SK-MEL-5 (cell line): ENCODE results near the gene LPAR3. TPM values are rescaled to one million over a fixed set of nuclear protein-coding genes. Genes with fewer than 3 reads are reported as not detected.

ENCODE experiments used
- DNase-seq: peaks from one replicate; pipeline ENCODE4 v3.0.0-alpha.2; 2016; ENCODE audit warnings: low read depth, low spot score
- in situ Hi-C: cut with HindIII; loops from 2 replicates; pipeline ENCODE4 v1.10.0; 2016; ENCODE audit warnings: low sequenced_read_pairs, high pct_unique_total_duplicates, low pct_unique_long_range_greater_than_20kb
- total RNA-seq: library from RNA; depleted of rRNA; stranded (reverse); fragments of >200 nt; shearing (Covaris generic); gene quantifications from 2 replicates; pipeline ENCODE4 v1.2.3, GENCODE V29; 2014

The LPAR3 gene
- total RNA-seq, 1 experiment from 2014 or later, result 0.82 TPM

- no peak for DNase-seq
- in situ Hi-C loops, result no loop called here
Measured at GRCh38 chr1:84802567-84803232, 90.3 kb downstream of the LPAR3 start.

GRCh38 chr1:84800090-84801073, 92.6 kb downstream of the LPAR3 start:
- in situ Hi-C loops, result no loop called here
- DNase-seq, result no peak

- no peak for DNase-seq
- in situ Hi-C loops, result no loop called here
Measured at GRCh38 chr1:84797603-84798002, 95.4 kb downstream of the LPAR3 start.

GRCh38 chr1:84795966-84796600, 96.9 kb downstream of the LPAR3 start:
- in situ Hi-C loops, result no loop called here
- no peak for DNase-seq

GRCh38 chr1:84795213-84795612, 97.8 kb downstream of the LPAR3 start:
- in situ Hi-C loops, result no loop called here
- no peak for DNase-seq

- DNase-seq, result no peak
- in situ Hi-C loops, result no loop called here
Measured at GRCh38 chr1:84792421-84792820, 100.6 kb downstream of the LPAR3 start.

GRCh38 chr1:84789014-84789413, 104.0 kb downstream of the LPAR3 start:
- in situ Hi-C loops, result no loop called here
- DNase-seq, result no peak

GRCh38 chr1:84785271-84786036, 107.6 kb downstream of the LPAR3 start:
- in situ Hi-C loops, result no loop called here
- peak; percentile 5 for DNase-seq

- in situ Hi-C loops, result no loop called here
- DNase-seq, result no peak
Measured at GRCh38 chr1:84782881-84783280, 110.1 kb downstream of the LPAR3 start.

GRCh38 chr1:84781946-84782771, 110.8 kb downstream of the LPAR3 start:
- in situ Hi-C loops, result no loop called here
- peak; percentile 85 for DNase-seq

GRCh38 chr1:84780000-84780716, 112.8 kb downstream of the LPAR3 start:
- in situ Hi-C loops, result no loop called here
- peak; percentile 23 for DNase-seq

GRCh38 chr1:84776639-84777038, 116.4 kb downstream of the LPAR3 start:
- in situ Hi-C loops, result no loop called here
- no peak for DNase-seq

- DNase-seq, result no peak
- in situ Hi-C loops, result no loop called here
Measured at GRCh38 chr1:84775535-84775920, 117.5 kb downstream of the LPAR3 start.

- DNase-seq, result no peak
- in situ Hi-C loops, result no loop called here
Measured at GRCh38 chr1:84774669-84775534, 118.1 kb downstream of the LPAR3 start.

GRCh38 chr1:84773933-84774497, 119.0 kb downstream of the LPAR3 start:
- in situ Hi-C loops, result no loop called here
- no peak for DNase-seq
